Hindlimb muscle (tissue), 1 donor: ENCODE measurements around the gene MME. TPM values are rescaled to one million over a fixed set of nuclear protein-coding genes. Genes with fewer than 3 reads are reported as not detected.
A peak's percentile ranks its signal among the peaks of the same experiment; 100 is the strongest.
"Not testable (repeated sequence)": the region's sequence is repeated elsewhere in the genome, so short reads cannot be mapped to it uniquely, and the experiment has no call there.

Experiments used
- DNase-seq: peaks from one replicate; pipeline ENCODE4 v3.0.0-alpha.2; 2013
- polyA plus RNA-seq: library from polyadenylated mRNA; unstranded; fragments of 120-200 nt; gene quantifications from one replicate; pipeline ENCODE4 v1.2.1, GENCODE V29; 2013; ENCODE audit not compliant: insufficient read length

Gene MME
- polyA plus RNA-seq, 1 donor: 5.3 TPM

DNA sequence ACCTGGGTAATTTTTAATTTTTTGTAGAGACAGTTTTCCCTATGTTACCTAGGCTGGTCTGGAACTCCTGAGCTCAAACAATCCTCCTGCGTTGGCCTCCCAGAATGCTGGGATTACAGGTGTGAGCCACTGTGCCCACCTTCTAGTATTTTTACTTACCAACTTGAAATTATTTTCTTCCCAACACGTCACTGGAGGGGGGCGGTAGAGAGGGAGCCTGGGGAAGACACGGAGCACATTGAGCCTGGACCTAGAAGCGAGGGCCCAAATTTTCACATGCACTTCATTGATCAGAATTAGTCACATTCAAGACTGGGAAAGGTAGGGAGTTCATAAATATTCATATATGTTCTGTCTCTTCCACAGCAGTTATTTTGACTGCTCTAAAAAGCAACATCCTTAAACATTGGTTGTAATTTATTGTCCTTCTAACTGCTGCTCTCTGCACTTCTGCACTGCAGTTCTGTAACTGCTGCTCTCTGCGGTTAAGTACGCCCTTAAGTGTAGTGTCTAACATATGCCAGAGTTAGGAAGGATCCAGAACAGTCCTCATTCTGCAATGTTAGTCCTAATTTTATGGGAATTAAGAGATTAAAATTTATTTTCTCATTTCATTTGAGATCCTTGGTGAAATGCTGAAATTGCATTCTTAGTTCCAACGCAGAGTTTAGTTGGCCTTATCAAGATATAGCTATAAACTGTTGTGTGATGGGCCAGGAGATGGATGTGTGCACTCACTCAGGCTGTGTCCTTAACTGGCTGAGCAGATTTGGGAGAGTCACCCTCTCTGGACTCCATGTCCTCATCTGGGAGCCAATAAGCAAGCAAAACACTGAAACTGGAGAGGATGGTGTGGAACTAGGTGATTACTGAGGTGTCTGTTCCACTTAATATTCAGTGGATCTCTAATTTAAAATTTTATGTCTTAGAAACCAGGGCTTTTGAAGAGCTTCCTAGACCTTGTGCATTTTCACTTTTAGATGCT is 115.1 kb downstream of the MME start:
- DNase-seq: no peak

DNA sequence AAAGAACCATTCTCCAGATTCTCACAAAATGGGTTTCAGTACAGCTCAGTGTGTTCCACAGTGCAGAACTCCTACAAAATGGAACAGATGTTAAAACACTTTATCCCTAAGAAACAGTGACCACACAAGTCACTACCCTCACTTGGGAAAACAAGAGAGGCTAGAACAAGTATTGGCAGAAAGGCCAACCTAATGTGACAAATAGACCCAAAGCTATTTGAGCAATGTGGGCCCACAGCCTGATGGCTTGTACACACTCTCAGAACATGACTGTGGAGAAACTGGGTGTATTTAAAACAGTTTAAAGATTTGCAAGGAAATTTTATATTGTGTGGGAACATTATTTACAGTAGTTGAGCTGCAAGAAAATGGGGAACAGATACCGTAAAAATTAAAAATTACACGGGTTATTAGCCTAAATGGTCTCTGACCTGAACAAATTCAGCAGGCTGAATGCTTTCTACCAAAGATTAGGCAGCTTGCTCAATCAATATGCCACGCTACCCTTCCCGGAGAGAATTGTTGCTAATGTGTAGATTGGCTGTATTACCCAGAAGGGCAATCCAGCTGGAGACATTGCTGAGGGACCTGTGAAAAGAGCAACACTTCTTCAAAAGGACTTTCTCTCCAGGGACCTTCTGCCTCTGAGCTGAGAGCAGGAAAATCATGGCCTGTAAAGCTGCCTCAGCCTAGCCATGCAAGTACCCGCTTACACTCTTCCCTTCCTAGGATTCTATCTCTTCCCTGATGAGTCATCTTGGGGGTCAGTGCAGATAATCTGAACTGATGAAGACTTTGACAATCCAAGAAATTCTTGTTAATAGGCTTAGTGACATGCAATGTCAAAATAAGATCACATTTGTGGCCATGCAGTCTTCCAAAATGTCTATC is 116.3 kb downstream of the MME start:
- no peak for DNase-seq

DNA sequence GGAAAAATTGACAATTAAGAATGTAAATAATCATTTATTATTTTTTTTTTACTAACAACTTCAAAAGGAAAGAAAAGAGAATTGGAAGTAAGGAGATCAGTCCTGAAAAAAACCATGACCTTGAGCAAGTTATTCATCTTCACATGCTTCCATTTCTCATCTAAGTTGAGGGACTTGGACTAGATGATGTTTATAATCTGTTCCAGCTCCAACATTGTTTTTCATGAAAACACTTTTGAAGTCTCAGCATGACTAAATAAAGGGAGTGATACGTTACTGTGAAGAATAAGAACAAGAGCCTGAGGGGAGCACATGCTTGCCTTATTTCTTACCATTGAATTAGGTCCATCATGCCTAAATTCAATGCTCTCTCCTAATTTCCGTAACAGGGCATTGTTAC is 117.7 kb downstream of the MME start:
- no peak for DNase-seq

DNA sequence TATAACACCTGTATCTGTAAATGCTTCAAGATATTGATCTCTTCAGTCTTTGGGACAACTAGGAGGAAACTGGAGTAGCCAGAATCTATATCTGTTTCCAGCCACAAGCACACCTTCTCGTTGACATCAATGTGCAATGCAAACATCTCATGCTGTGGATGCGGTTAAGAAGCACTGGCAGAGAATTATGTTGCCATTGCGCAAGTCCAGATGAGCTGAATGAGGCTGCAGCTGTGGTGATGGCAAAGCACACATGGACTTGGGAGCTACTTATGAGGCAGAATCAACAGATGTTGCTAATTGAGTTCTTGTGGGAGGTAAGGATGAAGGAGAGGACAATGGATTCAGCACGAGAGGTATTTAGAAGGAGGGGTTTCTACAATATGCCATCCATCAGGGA is 122.5 kb downstream of the MME start:
- no peak for DNase-seq

DNA sequence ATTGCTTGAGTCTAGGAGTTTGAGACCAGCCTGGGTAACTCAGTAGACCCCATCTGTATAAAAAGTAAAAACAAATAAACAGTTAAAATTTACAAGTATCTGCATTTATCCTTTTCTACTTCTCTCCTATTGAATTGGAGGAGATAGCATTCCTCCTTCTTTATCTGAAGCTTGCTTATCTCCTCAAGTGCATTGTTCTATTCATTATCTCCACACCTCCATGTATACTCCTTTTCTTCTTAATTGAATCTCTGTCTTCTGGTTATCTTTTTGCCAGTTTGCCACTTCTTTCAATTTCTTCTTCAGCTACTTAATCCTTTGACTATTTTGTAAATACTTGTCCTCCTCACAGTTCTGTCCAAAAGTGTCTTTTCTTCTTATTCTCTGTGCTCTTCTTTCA is 124.7 kb downstream of the MME start:
- no peak for DNase-seq

DNA sequence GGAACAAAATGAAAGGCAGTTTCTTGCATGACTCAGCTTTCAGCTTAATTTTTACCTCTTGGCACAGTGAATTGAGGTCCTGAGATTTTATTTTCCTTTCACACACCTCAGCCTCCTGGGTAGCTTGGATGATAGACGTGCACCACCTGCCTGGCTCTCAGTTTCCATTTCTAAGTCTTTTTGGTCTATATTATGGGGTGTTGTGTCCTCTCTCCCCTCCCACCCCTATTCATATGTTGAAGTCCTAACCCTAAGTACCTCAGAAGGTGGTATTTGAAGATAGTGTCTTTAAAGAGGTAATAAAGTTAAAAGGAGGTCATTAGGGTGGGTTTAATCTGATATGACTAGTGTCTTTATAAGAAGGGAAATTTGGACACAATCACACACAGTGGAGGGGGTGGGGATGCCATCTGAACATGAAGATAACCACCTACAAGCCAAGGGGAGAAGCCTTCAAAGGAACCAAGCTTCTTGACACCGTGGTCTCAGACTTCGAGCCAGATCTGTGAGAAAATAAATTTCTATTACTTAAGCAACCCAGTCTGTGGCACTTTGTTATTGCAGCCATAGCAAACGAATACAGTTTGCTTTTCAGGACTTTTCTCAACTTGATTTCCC is 128.2 kb downstream of the MME start:
- DNase-seq: no peak

DNA sequence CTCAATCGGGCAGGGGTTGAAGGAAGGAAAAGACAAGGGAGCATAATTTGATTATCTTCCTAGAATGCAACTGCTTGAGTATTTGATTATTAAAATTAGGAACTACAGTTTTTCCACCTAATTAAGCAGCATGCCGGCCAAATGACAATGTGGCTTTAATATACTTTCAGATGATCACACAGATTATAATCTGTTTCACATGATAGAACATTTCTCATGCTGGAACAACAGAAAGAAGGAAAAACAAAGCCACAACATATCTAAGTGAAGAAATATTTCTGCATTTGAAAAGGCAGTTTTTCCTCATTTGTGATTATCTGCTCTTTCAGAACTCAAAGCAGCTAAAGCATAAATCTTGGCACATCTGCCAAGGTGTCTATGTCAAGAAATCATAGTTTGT is 130.6 kb downstream of the MME start:
- DNase-seq: no peak

DNA sequence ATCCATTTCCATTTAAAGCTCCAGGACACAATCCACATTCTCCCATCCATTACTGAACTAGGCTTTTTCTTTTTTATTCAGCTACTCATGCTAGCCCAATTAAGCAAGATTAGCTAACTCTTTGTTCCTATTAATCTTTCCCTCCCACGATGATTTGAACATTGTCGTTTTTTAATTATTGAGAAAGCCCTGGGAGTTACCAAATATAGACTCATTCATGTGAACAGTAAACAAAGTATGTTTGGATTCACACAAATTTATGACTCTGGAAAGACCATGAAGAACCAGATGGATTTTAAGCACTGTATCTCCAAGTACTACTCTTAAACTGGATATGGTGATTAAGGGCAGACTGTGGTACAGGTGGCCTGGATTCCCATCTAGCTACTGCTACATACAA is 131.1 kb downstream of the MME start:
- no peak for DNase-seq

DNA sequence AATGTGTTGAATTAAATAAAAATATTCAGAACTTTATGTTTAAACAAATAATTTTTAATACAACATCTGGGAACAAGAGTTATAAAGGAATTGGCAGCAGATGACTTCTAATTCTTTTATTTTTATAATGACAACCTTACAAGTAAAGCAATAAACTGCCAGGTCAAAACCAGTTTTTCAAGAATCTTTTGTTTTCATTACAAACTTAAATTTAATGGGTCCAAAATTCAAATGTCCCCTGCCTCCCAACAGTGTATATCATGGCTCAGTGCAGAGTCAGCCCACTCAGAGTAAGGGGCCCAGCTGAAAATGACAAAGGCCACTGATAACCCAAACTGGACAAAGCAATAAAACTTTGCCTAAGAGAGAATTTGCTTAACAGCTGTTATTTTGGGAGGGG is 131.8 kb downstream of the MME start:
- no peak for DNase-seq

DNA sequence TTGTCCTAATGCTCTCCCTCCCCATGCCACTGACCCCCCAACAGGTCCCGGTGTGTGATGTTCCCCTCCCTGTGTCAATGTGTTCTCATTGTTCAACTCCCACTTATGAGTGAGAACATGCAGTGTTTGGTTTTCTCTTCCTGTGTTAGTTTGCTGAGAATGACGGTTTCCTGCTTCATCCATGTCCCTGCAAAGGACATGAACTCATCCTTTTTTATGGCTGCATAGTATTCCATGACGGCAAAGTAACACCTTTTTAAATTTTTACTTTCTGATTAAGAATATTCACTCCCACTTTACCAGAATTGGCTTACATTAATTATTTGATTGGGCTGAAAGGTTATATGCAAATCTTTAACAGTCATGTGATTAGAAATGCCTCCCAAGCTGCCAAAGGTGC is 135.9 kb downstream of the MME start:
- DNase-seq: not testable (repeated sequence)

DNA sequence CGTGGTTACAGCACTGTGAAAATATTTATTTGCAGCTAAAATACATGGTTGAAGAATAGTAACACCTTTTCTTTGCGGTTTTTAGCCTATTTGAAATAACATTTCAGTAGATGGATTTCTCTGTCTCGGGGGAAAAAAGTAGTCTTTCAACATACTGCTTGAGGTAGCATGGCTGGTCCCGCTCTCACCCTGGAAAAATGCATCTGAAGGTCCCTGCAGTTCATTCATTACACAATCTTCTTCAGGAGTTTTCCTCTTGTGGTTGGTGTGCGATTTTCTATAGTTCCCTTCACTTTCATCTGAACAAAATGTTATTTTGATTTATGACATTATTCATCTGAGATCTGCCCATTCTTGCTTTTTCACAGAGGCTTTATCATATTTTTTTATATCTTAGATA is 137.5 kb downstream of the MME start:
- no peak for DNase-seq

DNA sequence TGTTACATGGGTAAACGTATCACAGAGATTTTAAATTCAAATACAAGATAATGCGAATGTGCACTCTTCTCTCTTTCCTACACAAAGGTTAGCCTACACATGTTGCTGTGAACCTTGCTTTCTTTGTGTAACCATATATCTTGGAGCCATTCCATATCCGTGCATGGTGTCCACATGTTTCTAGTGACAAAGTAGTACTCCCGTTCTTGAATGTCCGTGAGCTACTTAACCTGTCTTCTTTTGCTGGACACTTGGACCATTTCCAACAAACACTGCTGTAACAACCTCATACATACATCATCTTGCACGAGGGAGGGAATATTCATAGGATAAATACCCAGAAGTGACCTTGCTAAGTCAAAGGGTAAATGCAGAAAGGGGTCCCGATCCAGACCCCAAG is 138.3 kb downstream of the MME start:
- no peak for DNase-seq

DNA sequence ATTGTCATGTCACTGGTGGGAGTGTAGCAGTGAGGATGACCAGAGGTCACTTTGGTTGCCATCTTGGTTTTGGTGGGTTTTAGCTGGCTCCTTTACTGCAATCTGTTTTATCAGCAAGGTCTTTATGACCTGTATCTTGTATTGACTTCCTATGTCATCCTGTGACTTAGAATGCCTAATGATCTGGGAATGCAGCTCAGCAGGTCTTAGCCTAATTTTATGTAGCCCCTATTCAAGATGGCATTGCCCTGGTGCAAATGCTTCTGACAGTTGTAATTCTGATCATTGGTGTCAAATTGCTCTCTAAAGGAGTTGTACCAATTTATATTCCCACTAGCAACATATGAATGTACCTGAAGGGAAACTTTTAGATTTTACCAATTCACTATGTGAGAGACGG is 139.0 kb downstream of the MME start:
- DNase-seq: no peak

DNA sequence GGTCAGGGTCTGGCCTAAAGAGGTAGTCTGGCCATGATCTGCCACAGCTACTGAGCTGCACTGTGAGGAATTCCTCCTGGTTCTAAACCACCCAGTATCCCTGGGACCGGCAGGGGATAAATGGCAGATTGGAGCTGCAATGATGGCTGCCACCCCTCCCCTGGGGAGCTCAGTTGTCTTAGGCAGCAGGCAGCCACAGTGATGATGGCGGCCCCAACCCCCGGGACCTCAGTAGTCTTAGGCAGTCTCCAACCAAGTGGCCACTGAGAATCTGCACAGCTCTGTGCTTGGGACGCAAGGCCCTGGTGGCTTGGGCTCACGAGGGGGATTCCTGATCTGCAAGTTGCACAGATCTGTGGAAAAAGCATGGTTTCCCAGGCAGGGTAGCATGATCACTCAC is 145.3 kb downstream of the MME start:
- no peak for DNase-seq

DNA sequence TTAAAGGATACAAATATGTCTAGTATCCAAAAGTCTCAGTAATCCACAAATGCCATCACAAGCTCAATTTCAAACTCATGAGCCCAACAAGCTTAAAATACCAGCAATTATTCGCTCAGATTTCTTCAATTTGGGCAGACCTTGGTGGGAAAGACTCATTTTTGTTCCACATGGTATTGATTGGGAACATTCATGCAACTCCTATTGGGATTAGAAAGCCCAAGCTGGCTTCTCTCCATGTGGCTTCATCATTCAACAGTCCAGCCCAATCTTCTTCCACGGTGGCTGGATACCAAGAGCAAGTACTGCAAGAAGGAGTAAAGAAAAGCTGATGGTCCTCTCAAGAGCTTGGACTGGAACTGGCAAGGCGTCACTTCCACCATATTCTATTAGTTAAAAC is 147.0 kb downstream of the MME start:
- DNase-seq: no peak

DNA sequence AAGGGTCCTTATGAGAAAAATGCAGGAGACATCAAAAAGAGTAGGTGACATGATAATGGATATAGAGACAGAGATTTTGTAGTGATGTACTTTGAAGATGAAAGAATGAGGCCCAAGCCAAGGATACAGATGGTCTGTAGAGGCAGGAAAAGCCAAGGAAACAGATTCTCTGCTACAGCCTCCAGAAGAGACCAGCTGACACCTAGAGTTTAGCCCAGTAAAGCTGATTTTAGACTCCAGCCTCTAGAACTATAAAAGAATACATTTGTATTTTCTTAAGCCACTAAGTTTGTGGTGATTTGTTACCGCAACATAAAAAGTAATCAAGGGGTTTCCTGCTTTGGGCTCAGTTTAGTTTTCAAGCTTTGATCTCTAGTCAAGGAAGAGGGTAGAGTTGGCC is 148.6 kb downstream of the MME start:
- no peak for DNase-seq

DNA sequence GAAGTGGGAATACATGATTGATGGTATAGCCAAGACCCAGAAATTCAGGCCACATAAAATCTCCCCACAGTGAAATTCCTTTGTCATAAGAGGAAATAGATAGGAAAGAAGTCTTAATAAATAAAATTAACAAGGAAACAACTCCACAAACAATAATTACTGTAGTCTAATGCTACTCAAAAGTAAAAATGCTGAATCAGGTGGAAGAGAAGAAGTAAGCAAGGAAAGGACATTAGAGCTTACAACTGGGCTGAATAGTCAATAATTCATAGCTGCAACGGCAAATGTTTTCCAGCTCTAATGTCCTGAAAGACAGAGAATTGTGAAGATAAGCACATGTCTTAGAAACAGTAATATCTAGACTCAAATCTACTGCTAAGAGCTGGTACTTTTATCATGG is 149.0 kb downstream of the MME start:
- DNase-seq: no peak

DNA sequence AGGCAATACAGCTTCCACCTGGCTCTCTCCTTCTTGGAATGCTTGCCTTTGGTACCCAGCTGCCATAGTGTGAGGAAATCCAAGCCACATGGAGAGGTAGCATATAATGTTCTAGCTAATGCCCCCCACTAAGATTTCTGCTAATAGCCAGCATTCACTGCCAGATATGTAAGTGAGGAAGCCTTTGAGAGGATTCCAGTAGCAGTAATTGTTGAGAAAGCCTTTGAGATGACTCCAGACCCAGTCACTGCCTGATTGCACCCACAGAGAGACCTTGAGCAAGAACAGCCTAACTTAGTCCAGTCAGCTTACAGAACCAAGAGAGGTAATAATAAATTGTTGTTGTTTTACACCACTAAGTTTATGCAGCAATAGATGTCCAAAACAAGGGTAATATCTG is 150.3 kb downstream of the MME start:
- no peak for DNase-seq

DNA sequence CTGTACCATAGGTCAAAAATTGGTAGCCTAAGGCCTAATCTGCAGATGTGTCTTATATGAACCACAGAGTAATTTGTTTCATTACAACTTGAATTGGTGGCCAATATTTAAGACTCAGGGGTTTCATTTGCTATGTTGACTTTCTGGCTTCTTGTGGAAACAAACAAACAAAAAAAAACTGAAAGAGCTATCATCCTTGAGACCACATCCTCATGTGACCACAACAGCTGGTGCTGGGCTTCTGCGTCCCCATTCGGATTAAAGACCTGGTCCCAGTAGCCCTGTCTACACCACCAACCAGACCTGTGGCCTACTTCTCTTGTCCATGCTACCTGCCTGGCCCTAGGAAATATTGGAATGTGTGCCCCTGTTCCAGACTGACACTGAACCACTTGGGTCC is 151.7 kb downstream of the MME start:
- DNase-seq: no peak

DNA sequence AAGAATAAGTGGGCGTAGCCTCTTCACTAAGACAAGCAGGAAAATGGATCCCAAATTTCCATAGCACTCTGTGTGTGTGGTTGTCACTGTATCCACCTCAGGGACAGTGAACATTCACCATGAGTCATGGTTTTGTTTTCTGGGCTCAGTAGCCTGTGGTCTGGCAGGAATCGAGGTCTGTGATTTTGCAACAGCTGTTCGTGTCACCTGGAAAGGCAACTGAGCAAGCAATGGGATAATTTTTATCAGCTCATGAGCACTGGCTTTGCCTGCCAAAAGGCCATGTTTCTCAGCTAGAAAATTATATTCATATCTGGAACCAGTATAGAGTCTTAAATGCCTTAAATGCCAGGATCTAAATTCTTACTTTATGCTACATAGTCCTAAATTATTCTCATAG is 152.5 kb downstream of the MME start:
- DNase-seq: peak; percentile 83

DNA sequence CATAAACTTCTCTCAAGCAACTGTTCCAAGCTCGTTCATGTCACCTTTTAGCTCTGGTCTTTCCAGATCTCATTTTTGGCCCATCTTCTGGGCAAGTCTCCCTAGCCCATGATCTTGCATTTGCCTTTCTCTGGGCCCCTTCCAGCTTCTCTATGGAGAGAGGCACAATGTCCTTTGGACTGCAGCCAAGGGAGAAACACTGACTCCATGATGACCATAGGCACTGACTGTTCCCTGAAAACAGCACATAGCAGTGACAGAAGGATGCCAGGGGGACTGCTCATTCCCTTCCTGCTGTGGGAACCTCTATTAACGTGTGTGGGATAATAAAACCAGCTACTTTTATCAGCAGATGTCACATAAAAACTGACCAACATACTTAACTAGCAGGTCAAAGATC is 153.1 kb downstream of the MME start:
- DNase-seq: peak; percentile 43
